Medulla oblongata (tissue), 1 donor: ENCODE results near the gene MUCL3.
A peak's percentile ranks its signal among the peaks of the same experiment; 100 is the strongest.
"Not testable (repeated sequence)": the region's sequence is repeated elsewhere in the genome, so short reads cannot be mapped to it uniquely, and the experiment has no call there.

Source experiments
- DNase-seq: peaks from one replicate; pipeline ENCODE4 v3.0.0-alpha.2; 2015; ENCODE audit errors: extremely low spot score

The MUCL3 gene

GRCh38 chr6:30910473-30910872 is 30.3 kb upstream of the MUCL3 start:
- not testable (repeated sequence) for DNase-seq

- no peak for DNase-seq
Observed at GRCh38 chr6:30912746-30913520, 27.8 kb upstream of the MUCL3 start.

GRCh38 chr6:30913721-30914075 is 27.1 kb upstream of the MUCL3 start:
- DNase-seq, result no peak

- peak; percentile 97 for DNase-seq
Observed at GRCh38 chr6:30914076-30914853, 26.5 kb upstream of the MUCL3 start, which contains the start of gene VARS2. Gene VARS2, plus strand, starts transcription at chr6:30914238. Its CDS starts 599 bp downstream, at chr6:30914837.

GRCh38 chr6:30914854-30915590 is 25.8 kb upstream of the MUCL3 start:
- DNase-seq, result no peak

- DNase-seq, result peak; percentile 96
Observed at GRCh38 chr6:30915591-30915946, 25.2 kb upstream of the MUCL3 start.

GRCh38 chr6:30917041-30917440 is 23.7 kb upstream of the MUCL3 start:
- DNase-seq, result peak; percentile 16

GRCh38 chr6:30917487-30917886 is 23.3 kb upstream of the MUCL3 start:
- no peak for DNase-seq

- DNase-seq, result no peak
Observed at GRCh38 chr6:30918670-30919069, 22.1 kb upstream of the MUCL3 start.

- DNase-seq, result no peak
Observed at GRCh38 chr6:30922447-30922852, 18.3 kb upstream of the MUCL3 start.

- not testable (repeated sequence) for DNase-seq
Observed at GRCh38 chr6:30924040-30924627, 16.6 kb upstream of the MUCL3 start.

- no peak for DNase-seq
Observed at GRCh38 chr6:30926644-30927043, 14.1 kb upstream of the MUCL3 start.

GRCh38 chr6:30927080-30927479 is 13.7 kb upstream of the MUCL3 start:
- DNase-seq, result not testable (repeated sequence)

GRCh38 chr6:30928677-30929076 is 12.1 kb upstream of the MUCL3 start:
- DNase-seq, result no peak

- DNase-seq, result no peak
Observed at GRCh38 chr6:30930506-30930905, 10.3 kb upstream of the MUCL3 start.

GRCh38 chr6:30931272-30931671 is 9.5 kb upstream of the MUCL3 start:
- DNase-seq, result no peak

- no peak for DNase-seq
Observed at GRCh38 chr6:30931969-30932645, 8.7 kb upstream of the MUCL3 start, which contains the start of gene SFTA2. Gene SFTA2, minus strand, starts transcription at chr6:30932170. Its CDS starts 74 bp downstream, at chr6:30932096.

GRCh38 chr6:30932665-30933365 is 8.0 kb upstream of the MUCL3 start:
- DNase-seq, result no peak

- no peak for DNase-seq
Observed at GRCh38 chr6:30935018-30935417, 5.8 kb upstream of the MUCL3 start.

- no peak for DNase-seq
Observed at GRCh38 chr6:30937265-30937664, 3.5 kb upstream of the MUCL3 start.

- DNase-seq, result peak; percentile 25
Observed at GRCh38 chr6:30938730-30939129, 2.0 kb upstream of the MUCL3 start.
